Activated CD8-positive, alpha-beta T cell treated with anti-CD3 and anti-CD28 coated beads for 36 hours (primary cell): ENCODE results near the gene ZNF662. TPM values are rescaled to one million over a fixed set of nuclear protein-coding genes. Genes with fewer than 3 reads are reported as not detected.

Experiments used
- ATAC-seq: fragments of 200-7000 bp; cut with Tn5 transposase; one replicate; pipeline ENCODE4 v1.10.0; 2021; ENCODE audit warnings: mild to moderate bottlenecking, moderate library complexity
- CTCF ChIA-PET: fragments of 350-600 bp; sonication (Branson Sonifier 250); formaldehyde crosslinking; loops from one replicate; lab custom pipeline; 2021; ENCODE audit warnings: antibody characterized with exemption; lab: Charles Lee
- POLR2A ChIA-PET: fragments of 350-600 bp; sonication (Branson Sonifier 250); formaldehyde crosslinking; loops from one replicate; lab custom pipeline; 2021; ENCODE audit warnings: antibody characterized with exemption; lab: Charles Lee
- DNase-seq: peaks from one replicate; pipeline ENCODE4 v3.0.0-alpha.2; 2020
- H3K27ac Mint-ChIP-seq: one replicate; pipeline ENCODE4 v1.8.0; 2021; ENCODE audit warnings: mild to moderate bottlenecking, mixed read lengths
- H3K27me3 Mint-ChIP-seq: one replicate; pipeline ENCODE4 v1.8.0; 2021; ENCODE audit warnings: mixed read lengths
- H3K36me3 Mint-ChIP-seq: one replicate; pipeline ENCODE4 v1.8.0; 2021; ENCODE audit warnings: low read depth, mixed read lengths
- H3K4me1 Mint-ChIP-seq: one replicate; pipeline ENCODE4 v1.8.0; 2021; ENCODE audit warnings: low read depth, mixed read lengths
- H3K4me3 Mint-ChIP-seq: one replicate; pipeline ENCODE4 v1.8.0; 2021; ENCODE audit warnings: mild to moderate bottlenecking, moderate library complexity, mixed read lengths
- H3K9me3 Mint-ChIP-seq: one replicate; pipeline ENCODE4 v1.8.0; 2021; ENCODE audit warnings: mixed read lengths
- intact Hi-C: fragments of 100-400 bp; cut with micrococcal nuclease; formaldehyde crosslinking; loops from one replicate; pipeline ENCODE4 v1.10.0; 2022
- total RNA-seq, 2 experiments: library from RNA; stranded (reverse); gene quantifications; one replicate each; pipeline ENCODE4 v1.2.3, GENCODE V29; 2021
- TF ChIP-seq, protein P1 (sequence below): fragments of 200-600 bp; IDR thresholded peaks from one replicate; pipeline ENCODE4 v1.8.0; 2022; ENCODE audit warnings: antibody characterized with exemption, mild to moderate bottlenecking

ZNF662 gene
- total RNA-seq, 2 experiments from 2014 or later, result 2.1 to 3.2 TPM

DNA sequence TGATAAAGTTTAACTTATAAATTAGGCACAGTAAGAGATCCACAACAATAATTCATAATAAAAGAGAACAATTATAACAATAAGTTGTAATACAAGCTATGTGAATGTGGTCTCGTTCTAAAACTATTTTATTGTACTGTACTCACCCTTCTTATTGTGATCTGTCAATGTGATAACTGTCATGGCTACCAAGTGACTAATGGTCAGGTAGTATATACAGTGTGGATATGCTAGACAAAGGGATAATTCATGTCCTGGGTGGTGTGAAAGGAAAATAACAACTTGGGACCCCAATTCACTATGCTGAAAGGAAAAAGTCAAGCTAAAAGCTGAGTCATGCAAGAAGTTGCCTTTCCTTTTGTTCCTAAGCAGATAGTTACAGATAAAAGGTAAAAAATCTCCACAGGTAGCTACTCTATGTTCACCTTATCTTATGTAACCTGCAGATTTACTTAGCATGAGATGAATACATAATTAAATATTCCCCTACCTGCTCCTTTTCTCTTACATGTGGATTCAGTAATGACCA, 19.6 kb upstream of the ZNF662 start:
- intact Hi-C loops, result no loop called here
- no peak for ATAC-seq
- no peaks in the 10 kb centered on the region for H3K9me3 Mint-ChIP-seq

DNA sequence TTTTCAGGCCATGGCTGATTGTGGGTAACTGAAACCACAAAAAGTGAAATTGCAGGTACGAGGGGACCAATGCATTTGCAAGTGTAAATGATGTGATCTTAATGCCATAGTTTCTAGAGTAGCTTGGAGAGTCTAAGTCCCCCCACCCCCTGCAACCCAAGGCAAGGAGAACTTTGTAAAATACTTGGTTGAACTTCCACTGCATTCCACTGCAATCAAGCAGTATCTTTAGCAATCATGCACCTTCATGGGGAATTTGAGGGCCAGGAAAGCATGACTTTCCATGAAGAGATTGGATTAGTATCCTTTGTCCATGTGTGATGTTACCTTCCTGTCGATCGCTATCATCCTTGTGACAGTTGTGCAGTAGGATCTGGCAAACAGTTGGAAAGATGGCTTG, 18.9 kb upstream of the ZNF662 start:
- intact Hi-C loops, result no loop called here
- CTCF ChIA-PET, result no interaction called here
- DNase-seq (no peak), ATAC-seq (no peak)
- no peak overlapping the region for H3K4me3 Mint-ChIP-seq
- H3K27ac Mint-ChIP-seq, result no peak overlapping the region
- H3K27me3 Mint-ChIP-seq, result peaks cover 9% of the 10 kb centered on the region
- no peaks in the 10 kb centered on the region for H3K9me3 Mint-ChIP-seq
- no peaks in the 10 kb centered on the region for H3K36me3 Mint-ChIP-seq
- POLR2A ChIA-PET, result no interaction called here
- TF ChIP-seq, protein P1, sequence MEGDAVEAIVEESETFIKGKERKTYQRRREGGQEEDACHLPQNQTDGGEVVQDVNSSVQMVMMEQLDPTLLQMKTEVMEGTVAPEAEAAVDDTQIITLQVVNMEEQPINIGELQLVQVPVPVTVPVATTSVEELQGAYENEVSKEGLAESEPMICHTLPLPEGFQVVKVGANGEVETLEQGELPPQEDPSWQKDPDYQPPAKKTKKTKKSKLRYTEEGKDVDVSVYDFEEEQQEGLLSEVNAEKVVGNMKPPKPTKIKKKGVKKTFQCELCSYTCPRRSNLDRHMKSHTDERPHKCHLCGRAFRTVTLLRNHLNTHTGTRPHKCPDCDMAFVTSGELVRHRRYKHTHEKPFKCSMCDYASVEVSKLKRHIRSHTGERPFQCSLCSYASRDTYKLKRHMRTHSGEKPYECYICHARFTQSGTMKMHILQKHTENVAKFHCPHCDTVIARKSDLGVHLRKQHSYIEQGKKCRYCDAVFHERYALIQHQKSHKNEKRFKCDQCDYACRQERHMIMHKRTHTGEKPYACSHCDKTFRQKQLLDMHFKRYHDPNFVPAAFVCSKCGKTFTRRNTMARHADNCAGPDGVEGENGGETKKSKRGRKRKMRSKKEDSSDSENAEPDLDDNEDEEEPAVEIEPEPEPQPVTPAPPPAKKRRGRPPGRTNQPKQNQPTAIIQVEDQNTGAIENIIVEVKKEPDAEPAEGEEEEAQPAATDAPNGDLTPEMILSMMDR, result no peak
- H3K4me1 Mint-ChIP-seq, result peaks cover 4% of the 10 kb centered on the region

More for the DNA sequence above, 19.6 kb upstream of the ZNF662 start:
- H3K36me3 Mint-ChIP-seq, result no peaks in the 10 kb centered on the region
- peaks cover 10% of the 10 kb centered on the region for H3K4me1 Mint-ChIP-seq
- H3K4me3 Mint-ChIP-seq, result no peak overlapping the region
- CTCF ChIA-PET, result no interaction called here
- no peak for DNase-seq
- peaks cover 9% of the 10 kb centered on the region for H3K27me3 Mint-ChIP-seq
- POLR2A ChIA-PET, result no interaction called here
- no peak overlapping the region for H3K27ac Mint-ChIP-seq
- TF ChIP-seq, protein P1, result no peak

DNA sequence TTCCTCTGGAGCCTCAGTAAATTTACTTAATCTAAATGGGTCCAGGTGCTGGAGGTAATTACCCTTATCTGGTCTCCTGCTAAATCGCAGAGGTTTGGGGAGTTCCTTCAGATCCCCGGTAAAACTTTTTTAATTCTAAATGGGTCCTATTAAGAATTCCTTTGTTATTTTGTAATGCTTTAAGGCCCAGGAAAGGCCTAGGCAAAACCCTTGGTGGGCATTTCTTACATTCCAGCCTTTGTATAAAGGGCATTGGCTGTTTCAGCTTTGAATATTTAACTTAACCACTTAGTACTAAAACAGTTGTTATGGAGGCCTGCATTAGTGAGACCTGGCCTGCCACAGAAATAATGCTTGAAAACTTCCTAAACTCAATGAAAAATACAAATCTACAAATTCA, 14.9 kb upstream of the ZNF662 start:
- CTCF ChIA-PET, result interaction anchor here (1.9 kb wide), 1 partner anchor 60 kb away, joined by 6 read pairs; no protein-coding TSS in a partner anchor

DNA sequence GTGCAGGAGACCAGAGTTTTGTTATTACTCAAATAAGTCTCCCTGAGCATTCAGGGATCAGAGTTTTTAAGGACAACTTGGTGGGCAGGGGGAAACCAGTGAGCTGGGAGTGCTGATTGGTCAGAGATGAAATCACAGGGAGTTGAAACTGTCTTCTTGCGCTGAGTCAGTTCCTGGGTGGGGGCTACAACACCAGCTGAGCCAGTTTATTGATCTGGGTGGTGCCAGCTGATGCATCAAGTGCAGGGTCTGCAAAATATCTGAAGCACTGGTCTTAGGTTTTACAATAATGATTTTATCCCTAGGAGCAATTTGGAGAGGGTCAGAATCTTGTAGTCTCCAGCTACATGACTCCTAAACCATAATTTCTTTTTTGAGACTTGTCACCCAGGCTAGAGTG, 13.8 kb upstream of the ZNF662 start:
- H3K36me3 Mint-ChIP-seq, result no peaks in the 10 kb centered on the region
- TF ChIP-seq, protein P1, result no peak
- DNase-seq, result no peak
- no peaks in the 10 kb centered on the region for H3K9me3 Mint-ChIP-seq
- ATAC-seq, result no peak
- POLR2A ChIA-PET, result no interaction called here
- H3K27me3 Mint-ChIP-seq, result peaks cover 12% of the 10 kb centered on the region
- intact Hi-C loops, result no loop called here
- CTCF ChIA-PET, result interaction anchor here (0.6 to 1.9 kb wide), 3 partner anchors 61 to 319 kb away, joined by 3 to 6 read pairs (median 3); no protein-coding TSS in a partner anchor
- H3K4me3 Mint-ChIP-seq, result no peak overlapping the region
- peaks cover 5% of the 10 kb centered on the region for H3K4me1 Mint-ChIP-seq
- H3K27ac Mint-ChIP-seq, result no peak overlapping the region

More for the DNA sequence above, 14.9 kb upstream of the ZNF662 start:
- TF ChIP-seq, protein P1, result no peak
- Mint-ChIP-seq H3K36me3 (no peaks in the 10 kb centered on the region), H3K4me3 (no peak overlapping the region), H3K27ac (no peak overlapping the region), H3K9me3 (no peaks in the 10 kb centered on the region), H3K4me1 (peaks cover 5% of the 10 kb centered on the region), H3K27me3 (peaks cover 13% of the 10 kb centered on the region)
- DNase-seq (no peak), ATAC-seq (no peak)
- intact Hi-C loops, result no loop called here
- POLR2A ChIA-PET, result no interaction called here

DNA sequence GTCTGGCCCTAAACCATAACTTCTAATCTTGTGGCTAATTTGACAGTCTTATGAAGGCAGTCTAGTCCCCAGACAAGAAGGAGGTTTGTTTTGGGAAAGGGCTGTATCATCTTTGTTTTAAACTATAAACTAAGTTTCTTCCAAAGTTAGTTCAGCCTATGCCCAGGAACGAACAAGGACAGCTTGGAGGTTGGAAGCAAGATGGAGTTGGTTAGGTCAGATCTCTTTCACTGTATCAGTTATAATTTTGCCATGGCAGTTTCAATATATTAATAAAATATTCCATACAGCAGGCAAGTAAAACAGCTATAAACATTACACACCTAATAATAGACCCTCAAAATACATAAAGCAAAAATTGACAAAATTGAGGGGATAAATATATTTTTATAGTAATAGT, 13.1 kb upstream of the ZNF662 start:
- ATAC-seq (no peak), DNase-seq (no peak)
- H3K4me1 Mint-ChIP-seq, result peaks cover 5% of the 10 kb centered on the region
- TF ChIP-seq, protein P1, result no peak
- no peaks in the 10 kb centered on the region for H3K36me3 Mint-ChIP-seq
- POLR2A ChIA-PET, result no interaction called here
- peaks cover 9% of the 10 kb centered on the region for H3K27me3 Mint-ChIP-seq
- intact Hi-C loops, result no loop called here
- H3K27ac Mint-ChIP-seq, result no peak overlapping the region
- no peaks in the 10 kb centered on the region for H3K9me3 Mint-ChIP-seq
- CTCF ChIA-PET, result interaction anchor here (0.6 to 1.9 kb wide), 3 partner anchors 11 to 61 kb away, joined by 3 to 6 read pairs (median 3); no protein-coding TSS in a partner anchor
- H3K4me3 Mint-ChIP-seq, result no peak overlapping the region
